GM12878 (cell line): ENCODE data around the gene ING5. TPM values are rescaled to one million over a fixed set of nuclear protein-coding genes. Genes with fewer than 3 reads are reported as not detected.

Source experiments
- ATF7 ChIP-seq: fragments of 450-650 bp; IDR thresholded peaks from 2 replicates; pipeline ENCODE4 v1.6.1; 2016; ENCODE audit warnings: low read depth, mild to moderate bottlenecking
- BHLHE40 ChIP-seq, 2 experiments: fragments of 450-650 bp in 1 of 2; IDR thresholded peaks; 2 replicates each; pipeline ENCODE4 v1.6.1; 2011 to 2017; ENCODE audit warnings: low read depth in 2 of 2, borderline replicate concordance in 1 of 2, improper control_type of control experiment in 1 of 2, low read length in 1 of 2, mild to moderate bottlenecking in 1 of 2
- CBFB ChIP-seq: IDR thresholded peaks from 2 replicates; pipeline ENCODE4 v1.6.1; 2016; ENCODE audit warnings: antibody characterized with exemption, low read depth
- CTCF ChIP-seq, 3 experiments: IDR thresholded peaks in 2 of 3; conservative IDR thresholded peaks in 1 of 3; 2 replicates each; pipeline ENCODE4 v1.5.1; 2011; ENCODE audit warnings: low read depth in 3 of 3, low read length in 3 of 3, mild to moderate bottlenecking in 3 of 3, control low read depth in 2 of 3, moderate library complexity in 2 of 3, inconsistent platforms in 1 of 3, mixed read lengths in 1 of 3; ENCODE audit not compliant: control insufficient read depth in 2 of 3, insufficient read depth in 1 of 3; ENCODE audit errors: extremely low read depth in 1 of 3
- IKZF2 ChIP-seq, 2 experiments: fragments of 450-650 bp; IDR thresholded peaks; 2 replicates each; pipeline ENCODE4 v1.6.1; 2017; ENCODE audit warnings: mild to moderate bottlenecking in 2 of 2, moderate library complexity in 2 of 2
- JUNB ChIP-seq: IDR thresholded peaks from 2 replicates; pipeline ENCODE4 v1.6.1; 2016; ENCODE audit warnings: antibody characterized with exemption, mild to moderate bottlenecking
- MYC ChIP-seq: IDR thresholded peaks from 2 replicates; pipeline ENCODE4 v1.6.1; 2011; ENCODE audit warnings: mild to moderate bottlenecking, low read length, moderate library complexity, inconsistent platforms; ENCODE audit not compliant: insufficient read depth, insufficient replicate concordance, insufficient read length, severe bottlenecking
- NFIC ChIP-seq: IDR thresholded peaks from 2 replicates; pipeline ENCODE4 v1.6.1; 2012; ENCODE audit warnings: low read depth, mild to moderate bottlenecking, inconsistent platforms, low read length, moderate library complexity
- POLR2AphosphoS2 ChIP-seq: IDR thresholded peaks from 2 replicates; pipeline ENCODE4 v1.6.1; 2011; ENCODE audit warnings: low read depth, mild to moderate bottlenecking, low read length, improper control_type of control experiment, moderate library complexity
- RELA ChIP-seq: fragments of 450-650 bp; IDR thresholded peaks from 2 replicates; pipeline ENCODE4 v1.8.0; 2014; ENCODE audit warnings: borderline replicate concordance; ENCODE audit not compliant: partially characterized antibody
- SMAD5 ChIP-seq: IDR thresholded peaks from 2 replicates; pipeline ENCODE4 v1.6.1; 2016; ENCODE audit warnings: antibody characterized with exemption, low read depth
- SMARCA5 ChIP-seq: fragments of 450-650 bp; IDR thresholded peaks from 2 replicates; pipeline ENCODE4 v1.6.1; 2017; ENCODE audit warnings: mild to moderate bottlenecking
- SREBF2 ChIP-seq: IDR thresholded peaks from 2 replicates; pipeline ENCODE4 v1.6.1; 2012; ENCODE audit warnings: mild to moderate bottlenecking, low read length
- STAT1 ChIP-seq: fragments of 450-650 bp; conservative IDR thresholded peaks from 2 replicates; pipeline ENCODE4 v1.6.1; 2014; ENCODE audit warnings: antibody characterized with exemption, mild to moderate bottlenecking
- SUZ12 ChIP-seq: fragments of 200-600 bp; sonication (generic); IDR thresholded peaks from one replicate; pipeline ENCODE4 v1.6.1; 2018; ENCODE audit warnings: antibody characterized with exemption, mild to moderate bottlenecking; ENCODE audit not compliant: unreplicated experiment
- TCF3 ChIP-seq: IDR thresholded peaks from 2 replicates; pipeline ENCODE4 v1.6.1; 2012; ENCODE audit warnings: low read depth, mild to moderate bottlenecking, low read length, borderline replicate concordance; ENCODE audit not compliant: insufficient read depth
- TCF7 ChIP-seq: IDR thresholded peaks from 2 replicates; pipeline ENCODE4 v1.6.1; 2014; ENCODE audit warnings: antibody characterized with exemption, borderline replicate concordance
- ZSCAN29 ChIP-seq: fragments of 450-650 bp; IDR thresholded peaks from 2 replicates; pipeline ENCODE4 v1.6.1; 2017; ENCODE audit warnings: mild to moderate bottlenecking, moderate library complexity
- polyA plus RNA-seq, 11 experiments: library from polyadenylated mRNA; depleted of rRNA in 4 of 11; unstranded in 6 of 11; stranded (reverse) in 5 of 11; fragments of >200 nt; fragmentation: Nextera tagmentation in 4 of 11; fragmentation: Illumina TruSeq in 1 of 11; extraction: Ambion mirVana in 4 of 11; extraction: Trizol in 1 of 11; gene quantifications; 1 replicate in 1 of 11; 2 replicates in 10 of 11; pipeline versions ENCODE4 v1.2.1 to v1.2.3, GENCODE V29; 2011 to 2016; ENCODE audit warnings: inconsistent platforms in 2 of 11, missing spikeins in 2 of 11, low read depth in 1 of 11
- total RNA-seq, 4 experiments: library from RNA; depleted of rRNA in 3 of 4; stranded (reverse); fragments of >200 nt in 3 of 4; fragmentation: Illumina TruSeq in 1 of 4; extraction: Trizol in 1 of 4; gene quantifications; 2 replicates each; pipeline versions ENCODE4 v1.2.1 to v1.2.3, GENCODE V29; 2013 to 2021
- TF ChIP-seq, protein P1 (sequence below): fragments of 450-650 bp; IDR thresholded peaks from 2 replicates; pipeline ENCODE4 v1.6.1; 2016; ENCODE audit warnings: mild to moderate bottlenecking
- TF ChIP-seq, protein P2 (sequence below): IDR thresholded peaks from 2 replicates; pipeline ENCODE4 v1.6.1; 2012; ENCODE audit warnings: low read depth, low read length, improper control_type of control experiment
- TF ChIP-seq, protein P3 (sequence below): fragments of 150-350 bp; IDR thresholded peaks from 2 replicates; pipeline ENCODE4 v1.6.1; 2016; ENCODE audit warnings: low read depth, low read length

The ING5 gene
- total and polyA plus RNA-seq, 10 of the 15 experiments (the other 5 are each of a cell fraction or from before 2014, with no cell fraction given), result 10.0 to 46.1 (median 27.2) TPM

DNA sequence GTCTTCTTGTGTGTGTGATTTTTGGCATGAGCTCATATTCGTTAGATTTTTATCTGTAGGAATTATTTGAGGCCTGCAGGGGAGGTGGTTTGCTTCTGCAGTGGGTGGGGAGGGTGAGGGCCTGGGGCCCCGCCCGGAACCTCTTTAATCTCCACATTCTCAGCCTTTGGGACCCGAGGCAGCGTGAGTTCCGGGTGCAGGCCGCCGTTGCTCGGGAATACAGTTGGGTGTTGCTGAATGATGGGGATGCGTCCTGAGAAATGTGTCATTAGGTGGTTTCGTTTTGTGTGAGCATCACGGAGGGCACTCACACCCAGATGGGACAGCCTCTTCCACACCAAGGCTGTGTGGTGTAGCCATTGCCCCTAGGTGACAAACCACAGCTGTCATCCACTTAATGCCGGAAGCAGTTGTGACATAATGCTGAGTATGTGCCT is 61.1 kb downstream of the ING5 start (continued):
- TF ChIP-seq, protein P1, sequence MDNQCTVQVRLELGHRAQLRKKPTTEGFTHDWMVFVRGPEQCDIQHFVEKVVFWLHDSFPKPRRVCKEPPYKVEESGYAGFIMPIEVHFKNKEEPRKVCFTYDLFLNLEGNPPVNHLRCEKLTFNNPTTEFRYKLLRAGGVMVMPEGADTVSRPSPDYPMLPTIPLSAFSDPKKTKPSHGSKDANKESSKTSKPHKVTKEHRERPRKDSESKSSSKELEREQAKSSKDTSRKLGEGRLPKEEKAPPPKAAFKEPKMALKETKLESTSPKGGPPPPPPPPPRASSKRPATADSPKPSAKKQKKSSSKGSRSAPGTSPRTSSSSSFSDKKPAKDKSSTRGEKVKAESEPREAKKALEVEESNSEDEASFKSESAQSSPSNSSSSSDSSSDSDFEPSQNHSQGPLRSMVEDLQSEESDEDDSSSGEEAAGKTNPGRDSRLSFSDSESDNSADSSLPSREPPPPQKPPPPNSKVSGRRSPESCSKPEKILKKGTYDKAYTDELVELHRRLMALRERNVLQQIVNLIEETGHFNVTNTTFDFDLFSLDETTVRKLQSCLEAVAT, result peak; percentile 75; the same call in 1 of the 2 replicates
- TF ChIP-seq RELA (no peak), MYC (no peak), SMARCA5 (no peak), POLR2AphosphoS2 (no peak), SMAD5 (no peak), STAT1 (no peak), ATF7 (peak; percentile 86; the same call in 1 of the 2 replicates), ZSCAN29 (no peak), JUNB (peak; percentile 47; the same call in 1 of the 2 replicates), SREBF2 (no peak), IKZF2 (IDR thresholded peaks at IDR 0.05) (peak; percentile 86 to 89), NFIC (no peak; the same call in 1 of the 2 replicates), TCF3 (peak; percentile 66; the same call in 1 of the 2 replicates), CBFB (peak; percentile 18; the same call in 1 of the 2 replicates), TCF7 (no peak), SUZ12 (no peak), BHLHE40 (IDR thresholded peaks at IDR 0.05; ENCODE audit: borderline replicate concordance in 1 of 2, low read depth in 2 of 2, low read length in 1 of 2) (peak in 1 of 2 experiments; percentile 62; a peak in 2 of 4 replicates), CTCF (IDR thresholded peaks at IDR 0.05 in 2 of 3, conservative IDR thresholded peaks at IDR 0.05 in 1 of 3; ENCODE audit: control insufficient read depth in 2 of 3, extremely low read depth in 1 of 3, insufficient read depth in 1 of 3, low read depth in 3 of 3, low read length in 3 of 3) (no peak)
- TF ChIP-seq, protein P2, sequence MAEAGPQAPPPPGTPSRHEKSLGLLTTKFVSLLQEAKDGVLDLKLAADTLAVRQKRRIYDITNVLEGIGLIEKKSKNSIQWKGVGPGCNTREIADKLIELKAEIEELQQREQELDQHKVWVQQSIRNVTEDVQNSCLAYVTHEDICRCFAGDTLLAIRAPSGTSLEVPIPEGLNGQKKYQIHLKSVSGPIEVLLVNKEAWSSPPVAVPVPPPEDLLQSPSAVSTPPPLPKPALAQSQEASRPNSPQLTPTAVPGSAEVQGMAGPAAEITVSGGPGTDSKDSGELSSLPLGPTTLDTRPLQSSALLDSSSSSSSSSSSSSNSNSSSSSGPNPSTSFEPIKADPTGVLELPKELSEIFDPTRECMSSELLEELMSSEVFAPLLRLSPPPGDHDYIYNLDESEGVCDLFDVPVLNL, result no peak
- TF ChIP-seq, protein P3, sequence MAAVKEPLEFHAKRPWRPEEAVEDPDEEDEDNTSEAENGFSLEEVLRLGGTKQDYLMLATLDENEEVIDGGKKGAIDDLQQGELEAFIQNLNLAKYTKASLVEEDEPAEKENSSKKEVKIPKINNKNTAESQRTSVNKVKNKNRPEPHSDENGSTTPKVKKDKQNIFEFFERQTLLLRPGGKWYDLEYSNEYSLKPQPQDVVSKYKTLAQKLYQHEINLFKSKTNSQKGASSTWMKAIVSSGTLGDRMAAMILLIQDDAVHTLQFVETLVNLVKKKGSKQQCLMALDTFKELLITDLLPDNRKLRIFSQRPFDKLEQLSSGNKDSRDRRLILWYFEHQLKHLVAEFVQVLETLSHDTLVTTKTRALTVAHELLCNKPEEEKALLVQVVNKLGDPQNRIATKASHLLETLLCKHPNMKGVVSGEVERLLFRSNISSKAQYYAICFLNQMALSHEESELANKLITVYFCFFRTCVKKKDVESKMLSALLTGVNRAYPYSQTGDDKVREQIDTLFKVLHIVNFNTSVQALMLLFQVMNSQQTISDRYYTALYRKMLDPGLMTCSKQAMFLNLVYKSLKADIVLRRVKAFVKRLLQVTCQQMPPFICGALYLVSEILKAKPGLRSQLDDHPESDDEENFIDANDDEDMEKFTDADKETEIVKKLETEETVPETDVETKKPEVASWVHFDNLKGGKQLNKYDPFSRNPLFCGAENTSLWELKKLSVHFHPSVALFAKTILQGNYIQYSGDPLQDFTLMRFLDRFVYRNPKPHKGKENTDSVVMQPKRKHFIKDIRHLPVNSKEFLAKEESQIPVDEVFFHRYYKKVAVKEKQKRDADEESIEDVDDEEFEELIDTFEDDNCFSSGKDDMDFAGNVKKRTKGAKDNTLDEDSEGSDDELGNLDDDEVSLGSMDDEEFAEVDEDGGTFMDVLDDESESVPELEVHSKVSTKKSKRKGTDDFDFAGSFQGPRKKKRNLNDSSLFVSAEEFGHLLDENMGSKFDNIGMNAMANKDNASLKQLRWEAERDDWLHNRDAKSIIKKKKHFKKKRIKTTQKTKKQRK, result no peak
